Breast epithelium (tissue), 3 donors: ENCODE results near the gene SAXO2.

ENCODE experiments used
- POLR2A ChIP-seq: fragments of 450-650 bp; IDR thresholded peaks from one replicate; pipeline ENCODE4 v1.6.1; 2016; ENCODE audit warnings: antibody characterized with exemption, mild to moderate bottlenecking, moderate library complexity
- POLR2AphosphoS5 ChIP-seq, 3 donors: sonication (generic); formaldehyde crosslinking; IDR thresholded peaks; one replicate each; pipeline ENCODE4 v1.6.1; 2017; ENCODE audit warnings: antibody characterized with exemption in 3 of 3

- TF ChIP-seq POLR2AphosphoS5 (IDR thresholded peaks at IDR 0.05) = no peak
- no peak for TF ChIP-seq POLR2A
Measured at GRCh38 chr15:82239685-82240391, 22.8 kb upstream of the SAXO2 start.
